Stomach smooth muscle (tissue), 2 donors: ENCODE data around the gene C12orf75.
A peak's percentile ranks its signal among the peaks of the same experiment; 100 is the strongest.

Experiments
- H3K27ac ChIP-seq: one replicate; pipeline ENCODE4 v1.7.0; 2013; ENCODE audit warnings: mild to moderate bottlenecking, low read length, inconsistent platforms
- H3K27me3 ChIP-seq, 2 donors: one replicate each; pipeline ENCODE4 v1.7.0; 2013; ENCODE audit warnings: low read length in 2 of 2; ENCODE audit not compliant: insufficient read depth in 2 of 2, control insufficient read depth in 1 of 2
- H3K36me3 ChIP-seq, 2 donors: one replicate each; pipeline ENCODE4 v1.7.0; 2013; ENCODE audit warnings: low read length in 2 of 2; ENCODE audit not compliant: control insufficient read depth in 2 of 2, insufficient read depth in 2 of 2
- H3K4me1 ChIP-seq: one replicate; pipeline ENCODE4 v1.7.0; 2013; ENCODE audit warnings: low read length; ENCODE audit not compliant: control insufficient read depth, insufficient read depth
- H3K4me3 ChIP-seq, 2 donors: one replicate each; pipeline ENCODE4 v1.7.0; 2013; ENCODE audit warnings: low read length in 2 of 2
- H3K9ac ChIP-seq, 2 donors: one replicate each; pipeline ENCODE4 v1.7.0; 2013; ENCODE audit warnings: low read length in 2 of 2, mild to moderate bottlenecking in 1 of 2
- H3K9me3 ChIP-seq, 2 donors: one replicate each; pipeline ENCODE4 v1.7.0; 2013; ENCODE audit warnings: low read length in 2 of 2; ENCODE audit not compliant: control insufficient read depth in 2 of 2
- donor health status: healthy.
- donor health status: Pancreatic carcinoma.

Gene C12orf75

GRCh38 chr12:105374303-105374702 lies 43.8 kb downstream of the C12orf75 start:
- Histone ChIP-seq H3K4me1 (no peaks in the 10 kb centered on the region), H3K27ac (no peak overlapping the region), H3K9ac (no peak overlapping the region), H3K4me3 (no peak overlapping the region), H3K27me3 (no peaks in the 10 kb centered on the region), H3K36me3 (no peaks in the 10 kb centered on the region), H3K9me3 (no peaks in the 10 kb centered on the region)

- Histone ChIP-seq H3K9ac (no peak overlapping the region), H3K27me3 (peaks cover 0 to 3% of the 10 kb centered on the region in 2 donors), H3K4me1 (no peaks in the 10 kb centered on the region), H3K27ac (no peak overlapping the region), H3K9me3 (no peaks in the 10 kb centered on the region), H3K36me3 (no peaks in the 10 kb centered on the region), H3K4me3 (no peak overlapping the region)
These were observed 46.6 kb downstream of the C12orf75 start for GRCh38 chr12:105377077-105377476.

GRCh38 chr12:105378911-105379310 lies 48.4 kb downstream of the C12orf75 start:
- Histone ChIP-seq H3K27ac (no peak overlapping the region), H3K9ac (no peak overlapping the region), H3K4me1 (no peaks in the 10 kb centered on the region), H3K36me3 (no peaks in the 10 kb centered on the region), H3K27me3 (peaks cover 0 to 3% of the 10 kb centered on the region in 2 donors), H3K9me3 (no peaks in the 10 kb centered on the region), H3K4me3 (no peak overlapping the region)

GRCh38 chr12:105382771-105383622 lies 52.5 kb downstream of the C12orf75 start:
- Histone ChIP-seq H3K9me3 (no peaks in the 10 kb centered on the region), H3K4me1 (no peaks in the 10 kb centered on the region), H3K9ac (peak overlapping the region in 1 of 2 donors; percentile 29), H3K36me3 (no peaks in the 10 kb centered on the region), H3K27ac (no peak overlapping the region), H3K4me3 (peak overlapping the region in 1 of 2 donors; percentile 58), H3K27me3 (peaks cover 0 to 3% of the 10 kb centered on the region in 2 donors)

- Histone ChIP-seq H3K27ac (no peak overlapping the region), H3K4me3 (no peak overlapping the region), H3K27me3 (peaks cover 0 to 3% of the 10 kb centered on the region in 2 donors), H3K9me3 (no peaks in the 10 kb centered on the region), H3K4me1 (no peaks in the 10 kb centered on the region), H3K36me3 (no peaks in the 10 kb centered on the region), H3K9ac (no peak overlapping the region)
These were observed 53.7 kb downstream of the C12orf75 start for GRCh38 chr12:105384220-105384619.

GRCh38 chr12:105384916-105385535 lies 54.5 kb downstream of the C12orf75 start:
- H3K27me3 ChIP-seq = peaks cover 0 to 3% of the 10 kb centered on the region in 2 donors
- H3K4me1 ChIP-seq = no peaks in the 10 kb centered on the region
- H3K9me3 ChIP-seq = no peaks in the 10 kb centered on the region
- no peak overlapping the region for H3K27ac ChIP-seq
- no peaks in the 10 kb centered on the region for H3K36me3 ChIP-seq
- H3K9ac ChIP-seq = no peak overlapping the region
- no peak overlapping the region for H3K4me3 ChIP-seq

- H3K4me3 ChIP-seq = no peak overlapping the region
- no peak overlapping the region for H3K9ac ChIP-seq
These were observed 55.9 kb downstream of the C12orf75 start for GRCh38 chr12:105386431-105386830.

GRCh38 chr12:105391231-105391630 lies 60.7 kb downstream of the C12orf75 start:
- Histone ChIP-seq H3K27ac (no peak overlapping the region), H3K9me3 (no peaks in the 10 kb centered on the region), H3K27me3 (no peaks in the 10 kb centered on the region), H3K4me3 (no peak overlapping the region), H3K4me1 (no peaks in the 10 kb centered on the region), H3K36me3 (no peaks in the 10 kb centered on the region), H3K9ac (no peak overlapping the region)

More at GRCh38 chr12:105386431-105386830, 55.9 kb downstream of the C12orf75 start:
- no peaks in the 10 kb centered on the region for H3K9me3 ChIP-seq
- no peaks in the 10 kb centered on the region for H3K4me1 ChIP-seq
- no peak overlapping the region for H3K27ac ChIP-seq
- H3K36me3 ChIP-seq = no peaks in the 10 kb centered on the region
- no peaks in the 10 kb centered on the region for H3K27me3 ChIP-seq

- no peak overlapping the region for H3K4me3 ChIP-seq
- no peaks in the 10 kb centered on the region for H3K4me1 ChIP-seq
- no peak overlapping the region for H3K9ac ChIP-seq
- H3K27me3 ChIP-seq = no peaks in the 10 kb centered on the region
- no peak overlapping the region for H3K27ac ChIP-seq
- no peaks in the 10 kb centered on the region for H3K9me3 ChIP-seq
- no peaks in the 10 kb centered on the region for H3K36me3 ChIP-seq
These were observed 63.1 kb downstream of the C12orf75 start for GRCh38 chr12:105393587-105393986.

GRCh38 chr12:105396024-105396423 lies 65.5 kb downstream of the C12orf75 start:
- Histone ChIP-seq H3K27me3 (no peaks in the 10 kb centered on the region), H3K27ac (no peak overlapping the region), H3K9ac (no peak overlapping the region), H3K36me3 (no peaks in the 10 kb centered on the region), H3K9me3 (no peaks in the 10 kb centered on the region), H3K4me3 (no peak overlapping the region), H3K4me1 (no peaks in the 10 kb centered on the region)

GRCh38 chr12:105396983-105397382 lies 66.5 kb downstream of the C12orf75 start:
- H3K36me3 ChIP-seq = no peaks in the 10 kb centered on the region
- no peaks in the 10 kb centered on the region for H3K27me3 ChIP-seq
- no peaks in the 10 kb centered on the region for H3K4me1 ChIP-seq
- H3K27ac ChIP-seq = no peak overlapping the region
- H3K9ac ChIP-seq = no peak overlapping the region
- H3K4me3 ChIP-seq = no peak overlapping the region
- H3K9me3 ChIP-seq = no peaks in the 10 kb centered on the region
